ENCODE data around the gene RHOV.

RHOV gene

DNA sequence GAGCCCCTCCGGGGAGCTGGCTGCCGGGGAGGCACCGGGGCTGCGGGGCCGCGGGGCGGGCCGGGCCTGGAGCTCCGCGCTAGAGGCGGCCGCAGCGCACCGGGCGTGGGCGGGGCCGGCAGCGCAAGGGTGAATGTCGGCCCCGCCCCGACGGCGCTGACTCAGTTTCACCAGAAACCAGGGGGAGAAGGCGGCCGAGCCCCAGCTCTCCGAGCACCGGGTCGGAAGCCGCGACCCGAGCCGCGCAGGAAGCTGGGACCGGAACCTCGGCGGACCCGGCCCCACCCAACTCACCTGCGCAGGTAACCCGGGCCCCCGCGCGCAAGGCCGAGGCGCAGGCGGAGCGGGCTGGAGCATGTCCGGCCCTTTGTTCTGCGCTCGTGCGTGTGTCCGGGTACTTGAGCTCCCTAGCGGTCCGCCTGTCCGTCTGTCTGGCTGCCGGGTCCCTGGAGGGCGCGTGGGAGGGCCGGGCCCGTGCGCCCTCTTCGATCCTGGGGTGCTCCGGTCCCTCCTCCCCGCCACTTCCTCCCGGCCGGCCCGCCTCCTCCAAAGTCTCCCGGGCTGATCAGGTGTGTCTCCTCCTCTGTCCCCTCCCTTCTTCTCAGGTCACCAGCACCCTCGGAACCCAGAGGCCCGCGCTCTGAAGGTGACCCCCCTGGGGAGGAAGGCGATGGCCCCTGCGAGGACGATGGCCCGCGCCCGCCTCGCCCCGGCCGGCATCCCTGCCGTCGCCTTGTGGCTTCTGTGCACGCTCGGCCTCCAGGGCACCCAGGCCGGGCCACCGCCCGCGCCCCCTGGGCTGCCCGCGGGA is 29.9 kb downstream of the RHOV start, which contains the start of gene SPINT1:
Gene SPINT1 (plus strand): TSS at position 164 of the 811 bp plus-strand sequence. CDS start 507 bp downstream, at position 671.
- peaks cover 34% of the 10 kb centered on the region for H3K27me3 ChIP-seq (ENCODE audit: insufficient read depth, low read length)

DNA sequence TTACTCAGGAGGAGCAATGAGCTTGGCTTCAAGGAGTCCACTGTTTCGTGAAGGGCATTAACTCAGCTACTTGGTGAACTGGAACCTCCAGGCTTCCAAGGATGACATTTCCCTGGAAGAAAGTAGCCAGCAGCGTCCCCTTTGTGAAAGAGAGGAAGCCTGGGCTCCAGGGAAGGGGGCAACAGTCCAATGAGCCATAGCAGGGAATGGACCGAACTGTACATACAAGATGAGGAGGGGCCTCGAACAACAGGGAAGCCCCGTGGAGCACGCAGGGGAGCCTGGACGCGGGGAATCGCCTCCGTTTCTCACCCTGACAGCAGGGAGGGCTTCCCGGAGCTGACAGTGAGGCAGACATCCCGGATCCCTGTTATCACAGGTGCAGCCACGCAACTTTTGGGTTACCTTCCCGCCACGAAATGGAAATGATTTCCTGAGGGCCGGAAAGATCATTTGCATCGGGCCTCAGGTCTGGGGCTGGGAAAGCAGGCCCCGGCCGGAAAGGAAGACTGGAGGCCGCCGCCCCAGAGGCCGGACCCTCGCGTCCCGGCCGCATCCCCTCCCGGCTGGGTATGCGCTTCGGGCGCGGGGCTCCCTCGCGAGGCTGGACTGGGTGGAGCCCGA is 30.7 kb downstream of the RHOV start:
- no peaks in the 10 kb centered on the region for H3K79me2 ChIP-seq (ENCODE audit: control insufficient read depth, insufficient read depth, low read length, unreplicated experiment)
- H3K27ac ChIP-seq (ENCODE audit: low read depth, low read length) = no peak overlapping the region
- H3K27me3 ChIP-seq (ENCODE audit: insufficient read depth, low read length) = peaks cover 34% of the 10 kb centered on the region
- H2AFZ ChIP-seq (ENCODE audit: low read length, unreplicated experiment) = no peak overlapping the region
- peak overlapping the region; percentile 72; the same call in 1 of the 2 replicates for H3K4me3 ChIP-seq (ENCODE audit: low read depth, low read length)
- no peaks in the 10 kb centered on the region for H3K36me3 ChIP-seq (ENCODE audit: insufficient read depth, low read length)
- peaks cover 14% of the 10 kb centered on the region for H3K4me1 ChIP-seq (ENCODE audit: control insufficient read depth, insufficient read depth, low read length, unreplicated experiment)

More for the DNA sequence above, 29.9 kb downstream of the RHOV start, which contains the start of gene SPINT1:
- peak within 1 kb of the TSS; percentile 72 for H3K4me3 ChIP-seq (ENCODE audit: low read depth, low read length)
- H3K27ac ChIP-seq (ENCODE audit: low read depth, low read length) = no peak within 1 kb of the TSS
- peaks cover 14% of the 10 kb centered on the region for H3K4me1 ChIP-seq (ENCODE audit: control insufficient read depth, insufficient read depth, low read length, unreplicated experiment)
- H2AFZ ChIP-seq (ENCODE audit: low read length, unreplicated experiment) = peak within 1 kb of the TSS; percentile 75
- no peaks in the 10 kb centered on the region for H3K36me3 ChIP-seq (ENCODE audit: insufficient read depth, low read length)
- H3K79me2 ChIP-seq (ENCODE audit: control insufficient read depth, insufficient read depth, low read length, unreplicated experiment) = no peaks in the 10 kb centered on the region

DNA sequence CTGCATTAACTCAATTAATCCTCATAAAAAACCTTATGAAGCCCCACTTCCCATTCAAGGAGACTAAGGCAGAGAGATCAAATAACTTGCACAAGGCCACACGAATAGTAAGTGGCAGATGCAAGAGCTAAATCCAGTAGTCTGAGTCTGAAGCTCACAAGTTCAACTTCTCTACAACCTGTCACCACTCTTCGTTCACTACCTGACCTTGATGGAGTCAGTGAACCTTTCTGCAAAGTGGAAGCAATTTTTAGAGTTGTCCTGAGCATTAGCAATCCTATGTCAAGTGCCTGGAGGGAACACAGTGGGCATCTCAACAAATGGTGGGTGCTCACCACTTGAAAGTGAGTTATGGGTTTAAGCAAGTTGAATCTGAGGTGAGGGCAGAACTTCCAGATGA is 32.3 kb downstream of the RHOV start:
- H3K27me3 ChIP-seq (ENCODE audit: insufficient read depth, low read length) = peaks cover 34% of the 10 kb centered on the region
- H2AFZ ChIP-seq (ENCODE audit: low read length, unreplicated experiment) = no peak overlapping the region
- H3K4me1 ChIP-seq (ENCODE audit: control insufficient read depth, insufficient read depth, low read length, unreplicated experiment) = peaks cover 7% of the 10 kb centered on the region
- H3K36me3 ChIP-seq (ENCODE audit: insufficient read depth, low read length) = no peaks in the 10 kb centered on the region
- H3K79me2 ChIP-seq (ENCODE audit: control insufficient read depth, insufficient read depth, low read length, unreplicated experiment) = no peaks in the 10 kb centered on the region
- no peak overlapping the region for H3K27ac ChIP-seq (ENCODE audit: low read depth, low read length)
- H3K4me3 ChIP-seq (ENCODE audit: low read depth, low read length) = no peak overlapping the region

DNA sequence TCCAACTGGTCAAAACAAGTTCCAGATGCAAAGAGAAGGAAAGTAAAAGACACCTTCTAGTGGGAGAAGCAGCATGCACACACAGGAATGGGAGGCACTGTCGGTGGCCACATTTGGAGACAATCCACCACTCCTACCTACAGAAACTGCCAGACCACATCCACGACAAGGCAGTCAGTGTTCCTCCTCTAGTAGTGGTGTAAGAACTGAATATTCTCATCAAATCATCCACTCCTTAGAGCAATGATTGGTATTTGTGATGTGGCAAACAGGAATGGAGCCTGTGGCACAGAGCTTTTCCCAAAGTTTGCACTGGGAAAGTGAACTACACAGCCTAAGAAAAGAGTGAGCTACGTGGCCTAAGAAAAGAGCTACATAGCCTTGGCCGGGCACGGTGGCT is 35.3 kb downstream of the RHOV start:
- Histone ChIP-seq H3K4me1 (ENCODE audit: control insufficient read depth, insufficient read depth, low read length, unreplicated experiment) (peaks cover 6% of the 10 kb centered on the region), H3K36me3 (ENCODE audit: insufficient read depth, low read length) (no peaks in the 10 kb centered on the region), H3K79me2 (ENCODE audit: control insufficient read depth, insufficient read depth, low read length, unreplicated experiment) (no peaks in the 10 kb centered on the region), H3K4me3 (ENCODE audit: low read depth, low read length) (no peak overlapping the region), H3K27me3 (ENCODE audit: insufficient read depth, low read length) (peaks cover 22% of the 10 kb centered on the region), H2AFZ (ENCODE audit: low read length, unreplicated experiment) (no peak overlapping the region), H3K27ac (ENCODE audit: low read depth, low read length) (no peak overlapping the region)

DNA sequence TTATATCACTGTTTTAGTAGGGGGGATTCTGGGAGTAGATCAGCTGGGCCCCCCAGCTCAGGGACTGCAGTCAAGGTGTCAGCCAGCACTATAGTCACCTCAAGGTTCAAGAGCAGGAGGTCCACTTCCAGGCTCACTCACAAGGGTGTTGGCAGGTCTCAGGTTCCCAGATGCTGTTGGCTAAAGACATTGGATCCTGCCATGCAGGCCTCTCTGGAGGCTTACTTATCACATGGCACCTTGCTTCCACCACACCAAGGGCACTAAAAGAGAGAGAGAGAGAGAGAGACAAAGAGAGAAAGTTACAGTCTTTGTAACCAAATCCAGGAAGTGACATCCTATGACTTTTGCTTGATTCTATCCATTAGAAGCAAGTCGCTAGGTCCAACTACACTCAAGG is 38.0 kb downstream of the RHOV start:
- H2AFZ ChIP-seq (ENCODE audit: low read length, unreplicated experiment) = no peak overlapping the region
- no peak overlapping the region for H3K4me3 ChIP-seq (ENCODE audit: low read depth, low read length)
- H3K4me1 ChIP-seq (ENCODE audit: control insufficient read depth, insufficient read depth, low read length, unreplicated experiment) = peaks cover 6% of the 10 kb centered on the region
- H3K27me3 ChIP-seq (ENCODE audit: insufficient read depth, low read length) = no peaks in the 10 kb centered on the region
- no peak overlapping the region for H3K27ac ChIP-seq (ENCODE audit: low read depth, low read length)
- H3K79me2 ChIP-seq (ENCODE audit: control insufficient read depth, insufficient read depth, low read length, unreplicated experiment) = no peaks in the 10 kb centered on the region
- no peaks in the 10 kb centered on the region for H3K36me3 ChIP-seq (ENCODE audit: insufficient read depth, low read length)

DNA sequence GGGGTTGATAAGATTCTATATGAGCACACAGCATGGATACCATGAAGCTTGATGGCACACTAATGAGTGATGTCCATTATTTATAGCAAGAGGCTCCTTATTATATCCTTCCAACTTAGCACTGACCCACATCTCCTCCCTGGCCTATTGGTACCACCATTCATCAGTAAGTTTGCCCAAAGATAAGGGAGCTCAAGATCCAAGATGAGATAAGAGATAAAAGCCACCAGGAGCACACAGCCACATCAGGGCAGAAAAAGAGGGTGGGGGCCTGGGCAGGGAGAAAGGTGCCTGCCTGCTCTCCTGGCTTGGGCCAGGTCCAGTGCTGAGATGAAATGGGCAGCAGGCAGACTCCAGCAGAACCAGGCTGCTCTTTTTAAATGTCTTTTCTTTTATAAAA is 41.1 kb downstream of the RHOV start:
- H3K4me3 ChIP-seq (ENCODE audit: low read depth, low read length) = no peak overlapping the region
- H3K79me2 ChIP-seq (ENCODE audit: control insufficient read depth, insufficient read depth, low read length, unreplicated experiment) = no peaks in the 10 kb centered on the region
- no peaks in the 10 kb centered on the region for H3K36me3 ChIP-seq (ENCODE audit: insufficient read depth, low read length)
- peaks cover 6% of the 10 kb centered on the region for H3K4me1 ChIP-seq (ENCODE audit: control insufficient read depth, insufficient read depth, low read length, unreplicated experiment)
- H2AFZ ChIP-seq (ENCODE audit: low read length, unreplicated experiment) = no peak overlapping the region
- H3K27me3 ChIP-seq (ENCODE audit: insufficient read depth, low read length) = no peaks in the 10 kb centered on the region
- no peak overlapping the region for H3K27ac ChIP-seq (ENCODE audit: low read depth, low read length)

DNA sequence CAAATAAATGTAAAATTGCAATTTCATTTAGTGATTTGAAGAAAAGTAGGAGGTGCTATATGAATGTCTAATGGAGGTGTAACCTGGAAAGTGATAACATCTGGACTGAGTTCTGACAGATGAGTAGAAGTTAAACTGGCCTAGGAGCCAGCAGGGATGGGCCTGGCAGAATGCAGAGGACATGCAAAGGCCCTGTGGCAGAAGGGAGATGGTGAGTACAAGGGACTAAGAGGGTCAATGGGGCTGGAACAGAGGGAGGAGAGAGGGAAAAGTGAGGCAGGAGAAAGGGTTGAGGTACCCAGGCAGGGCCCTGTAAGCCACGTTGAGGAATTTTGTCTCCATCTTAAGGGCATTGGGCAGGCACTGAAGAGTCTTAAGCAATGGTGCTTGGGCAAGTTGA is 42.2 kb downstream of the RHOV start:
- no peak overlapping the region for H3K27ac ChIP-seq (ENCODE audit: low read depth, low read length)
- no peak overlapping the region for H2AFZ ChIP-seq (ENCODE audit: low read length, unreplicated experiment)
- H3K79me2 ChIP-seq (ENCODE audit: control insufficient read depth, insufficient read depth, low read length, unreplicated experiment) = no peaks in the 10 kb centered on the region
- H3K36me3 ChIP-seq (ENCODE audit: insufficient read depth, low read length) = no peaks in the 10 kb centered on the region
- H3K27me3 ChIP-seq (ENCODE audit: insufficient read depth, low read length) = no peaks in the 10 kb centered on the region
- H3K4me1 ChIP-seq (ENCODE audit: control insufficient read depth, insufficient read depth, low read length, unreplicated experiment) = peaks cover 6% of the 10 kb centered on the region
- no peak overlapping the region for H3K4me3 ChIP-seq (ENCODE audit: low read depth, low read length)

DNA sequence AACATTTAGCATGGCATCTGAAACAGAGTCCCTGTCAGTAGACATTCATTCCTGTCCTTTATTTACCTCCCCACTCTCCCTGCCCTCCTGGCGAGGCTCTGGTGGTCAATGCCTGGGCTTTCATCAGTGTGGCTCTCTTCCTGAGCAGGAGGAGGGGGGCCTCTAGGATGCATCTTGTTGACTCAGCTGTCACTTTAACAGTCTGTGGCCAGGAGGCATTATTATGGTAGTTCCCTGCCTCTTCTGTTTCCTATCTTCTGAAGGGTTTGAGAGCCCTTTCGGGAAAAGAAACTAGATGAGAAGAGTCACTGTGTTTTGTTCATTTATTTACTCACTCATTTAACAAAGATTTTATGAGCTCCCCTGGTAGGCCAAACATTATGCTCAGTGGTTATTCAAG is 43.1 kb downstream of the RHOV start:
- H3K79me2 ChIP-seq (ENCODE audit: control insufficient read depth, insufficient read depth, low read length, unreplicated experiment) = no peaks in the 10 kb centered on the region
- H3K27ac ChIP-seq (ENCODE audit: low read depth, low read length) = no peak overlapping the region
- H3K27me3 ChIP-seq (ENCODE audit: insufficient read depth, low read length) = no peaks in the 10 kb centered on the region
- H3K36me3 ChIP-seq (ENCODE audit: insufficient read depth, low read length) = no peaks in the 10 kb centered on the region
- H3K4me3 ChIP-seq (ENCODE audit: low read depth, low read length) = no peak overlapping the region
- peak overlapping the region; percentile 5 for H2AFZ ChIP-seq (ENCODE audit: low read length, unreplicated experiment)
- peaks cover 6% of the 10 kb centered on the region for H3K4me1 ChIP-seq (ENCODE audit: control insufficient read depth, insufficient read depth, low read length, unreplicated experiment)

DNA sequence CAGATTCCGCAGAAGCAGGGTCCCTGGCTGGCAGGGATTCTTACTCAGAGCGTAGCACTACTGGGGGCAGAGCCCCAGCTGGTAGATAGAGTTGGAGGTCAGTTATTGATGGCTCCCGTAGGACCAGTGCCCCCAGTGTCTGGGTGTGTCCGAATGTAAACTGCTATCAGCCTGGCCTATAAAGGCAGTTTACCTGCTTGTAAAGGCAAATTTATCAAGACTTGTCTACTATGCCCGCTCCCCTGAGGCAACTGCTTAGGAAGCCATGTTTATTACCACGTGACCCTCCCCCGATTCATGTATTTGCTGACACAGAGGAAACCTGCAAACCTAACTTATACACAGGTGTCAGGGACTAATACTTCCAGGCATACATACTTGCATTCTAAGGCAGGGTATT is 44.9 kb downstream of the RHOV start:
- no peak overlapping the region for H2AFZ ChIP-seq (ENCODE audit: low read length, unreplicated experiment)
- no peaks in the 10 kb centered on the region for H3K27me3 ChIP-seq (ENCODE audit: insufficient read depth, low read length)
- H3K4me3 ChIP-seq (ENCODE audit: low read depth, low read length) = no peak overlapping the region
- no peaks in the 10 kb centered on the region for H3K4me1 ChIP-seq (ENCODE audit: control insufficient read depth, insufficient read depth, low read length, unreplicated experiment)
- H3K79me2 ChIP-seq (ENCODE audit: control insufficient read depth, insufficient read depth, low read length, unreplicated experiment) = no peaks in the 10 kb centered on the region
- H3K27ac ChIP-seq (ENCODE audit: low read depth, low read length) = no peak overlapping the region
- no peaks in the 10 kb centered on the region for H3K36me3 ChIP-seq (ENCODE audit: insufficient read depth, low read length)

DNA sequence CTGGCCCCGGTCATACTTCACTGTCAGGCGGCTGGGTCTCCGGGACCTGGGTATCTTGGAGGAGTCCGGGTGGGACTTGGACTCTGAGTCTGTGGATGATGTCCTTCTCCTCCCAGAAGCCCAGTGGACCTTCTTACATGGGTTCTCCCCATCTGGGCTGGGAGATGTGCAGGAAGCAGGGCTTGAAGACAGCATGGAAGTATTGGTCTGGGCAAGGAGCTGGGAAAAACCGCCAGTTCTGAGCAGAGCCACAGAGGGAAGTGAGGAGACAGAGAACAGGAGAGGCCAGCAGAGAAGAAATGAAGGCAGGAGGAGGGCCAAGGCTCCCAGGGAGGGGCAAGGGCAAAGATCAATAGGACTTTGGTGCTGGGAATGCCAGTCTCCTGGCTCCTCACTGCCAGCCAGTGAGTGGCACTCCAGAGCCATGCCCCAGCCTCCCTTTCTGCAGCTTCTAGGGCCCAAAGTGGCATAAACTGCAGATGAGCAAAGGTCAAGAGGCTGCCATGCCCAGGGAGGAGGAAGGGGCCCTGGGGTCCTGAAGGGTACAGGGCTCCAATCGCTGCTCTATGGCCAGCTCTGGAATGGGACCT is 45.5 kb downstream of the RHOV start, which contains the start of gene PPP1R14D:
Gene PPP1R14D (minus strand): TSS at position 262 of the 590 bp plus-strand sequence. CDS start 67 bp downstream, at position 195.
- H3K79me2 ChIP-seq (ENCODE audit: control insufficient read depth, insufficient read depth, low read length, unreplicated experiment) = no peaks in the 10 kb centered on the region
- H3K4me3 ChIP-seq (ENCODE audit: low read depth, low read length) = no peak within 1 kb of the TSS
- no peaks in the 10 kb centered on the region for H3K36me3 ChIP-seq (ENCODE audit: insufficient read depth, low read length)
- H3K4me1 ChIP-seq (ENCODE audit: control insufficient read depth, insufficient read depth, low read length, unreplicated experiment) = no peaks in the 10 kb centered on the region
- no peak within 1 kb of the TSS for H3K27ac ChIP-seq (ENCODE audit: low read depth, low read length)
- no peaks in the 10 kb centered on the region for H3K27me3 ChIP-seq (ENCODE audit: insufficient read depth, low read length)
- no peak within 1 kb of the TSS for H2AFZ ChIP-seq (ENCODE audit: low read length, unreplicated experiment)
